Measurements from ENCODE around the gene GGT6. TPM values are rescaled to one million over a fixed set of nuclear protein-coding genes. Genes with fewer than 3 reads are reported as not detected.
A peak's percentile ranks its signal among the peaks of the same experiment; 100 is the strongest.

GGT6 gene
- polyA plus RNA-seq, 2 of the 4 experiments (the other 2 are of a cell fraction): not detected

- WGBS (ENCODE audit: missing lambda C conversion rate): 93% methylated on average over 14 of the region's 15 CpGs
- CTCF ChIA-PET: interaction anchor here (0.7 to 13.0 kb wide), 9 partner anchors 8 to 120 kb away, joined by 3 to 99 read pairs (median 4); no protein-coding TSS in a partner anchor
- Histone ChIP-seq H3K4me3 (no peak overlapping the region), H3K9me3 (no peaks in the 10 kb centered on the region), H3K4me2 (no peak overlapping the region), H3K27ac (no peak overlapping the region), H3K4me1 (no peaks in the 10 kb centered on the region)
- DNase-seq (ENCODE audit: low read depth in 1 of 2, low spot score in 1 of 2): no peak
- FAIRE-seq: no peak
- TF ChIP-seq TP53 (CRISPR knock-in tag; IDR thresholded peaks at IDR 0.05): no peak
- ATAC-seq: no peak
- POLR2A ChIA-PET: no interaction called here
Measured at GRCh38 chr17:4540687-4541327, 19.6 kb downstream of the GGT6 start.

DNA sequence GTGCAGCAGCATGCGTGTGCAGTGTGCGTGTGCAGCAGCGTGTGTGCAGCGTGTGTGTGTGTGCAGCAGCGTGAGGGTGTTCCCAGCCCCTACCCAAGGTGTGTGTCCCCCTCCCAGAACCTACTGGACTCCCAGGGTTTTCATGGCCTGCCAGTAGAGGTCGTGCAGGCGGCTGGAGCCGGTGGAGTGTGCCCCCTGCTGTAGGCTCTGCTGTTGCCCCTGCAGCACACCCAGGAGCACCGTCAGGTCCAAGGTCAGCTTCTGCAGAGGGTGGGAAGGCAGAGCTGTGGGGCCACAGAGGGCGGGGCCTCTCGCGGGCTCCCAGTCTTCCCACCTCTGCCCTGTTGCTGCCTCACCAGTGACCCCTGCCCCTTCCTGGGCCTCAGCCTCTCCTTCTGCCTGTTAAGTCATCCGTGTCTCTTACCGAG is 20.1 kb downstream of the GGT6 start:
- no peak for FAIRE-seq
- 60% methylated on average over 7 of the region's 14 CpGs for WGBS (ENCODE audit: missing lambda C conversion rate)
- DNase-seq (ENCODE audit: low read depth in 1 of 2, low spot score in 1 of 2): no peak
- ChIA-PET POLR2A (no interaction called here), CTCF (interaction anchor here (0.7 to 13.0 kb wide), 7 partner anchors 9 to 119 kb away, joined by 3 to 99 read pairs (median 4); no protein-coding TSS in a partner anchor)
- H3K4me1 ChIP-seq: peaks cover 1% of the 10 kb centered on the region; the same call in 2 of the 3 replicates
- no peak overlapping the region for H3K27ac ChIP-seq
- 0 out of 5 replicates have a peak, but pooled peaks of 1 of the 2 experiments have one; percentile 20 for TF ChIP-seq RAD21 (conservative IDR thresholded peaks at IDR 0.05 in 1 of 2, IDR thresholded peaks at IDR 0.05 in 1 of 2)
- no peak for TF ChIP-seq EHMT2 (IDR thresholded peaks at IDR 0.05; ENCODE audit: low read depth)
- 0 out of 5 replicates have a peak, but pooled peaks of 1 of the 2 experiments have one; percentile 17 for TF ChIP-seq JUN (IDR thresholded peaks at IDR 0.05)
- no peak for TF ChIP-seq CBX2 (IDR thresholded peaks at IDR 0.05; ENCODE audit: borderline replicate concordance, low read depth)
- TF ChIP-seq CTCF (IDR thresholded peaks at IDR 0.05): peak; percentile 36
- peak in 1 of 2 experiments; percentile 24; a peak in 3 of 6 replicates for ATAC-seq
- H3K4me2 ChIP-seq: no peak overlapping the region
- H3K9me3 ChIP-seq: no peaks in the 10 kb centered on the region
- no peak overlapping the region for H3K4me3 ChIP-seq

- TF ChIP-seq REST (IDR thresholded peaks at IDR 0.05) (no peak), TFCP2L1 (CRISPR knock-in tag; IDR thresholded peaks at IDR 0.05) (no peak), CHD4 (IDR thresholded peaks at IDR 0.05; ENCODE audit: borderline replicate concordance) (no peak), CTCF (IDR thresholded peaks at IDR 0.05) (no peak), HEYL (CRISPR knock-in tag; IDR thresholded peaks at IDR 0.05) (no peak), CEBPB (IDR thresholded peaks at IDR 0.05) (no peak)
- TF ChIP-seq, protein P1, sequence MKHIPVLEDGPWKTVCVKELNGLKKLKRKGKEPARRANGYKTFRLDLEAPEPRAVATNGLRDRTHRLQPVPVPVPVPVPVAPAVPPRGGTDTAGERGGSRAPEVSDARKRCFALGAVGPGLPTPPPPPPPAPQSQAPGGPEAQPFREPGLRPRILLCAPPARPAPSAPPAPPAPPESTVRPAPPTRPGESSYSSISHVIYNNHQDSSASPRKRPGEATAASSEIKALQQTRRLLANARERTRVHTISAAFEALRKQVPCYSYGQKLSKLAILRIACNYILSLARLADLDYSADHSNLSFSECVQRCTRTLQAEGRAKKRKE (CRISPR knock-in tag; IDR thresholded peaks at IDR 0.05; ENCODE audit: low read depth): no peak
- WGBS (ENCODE audit: missing lambda C conversion rate): 92% methylated on average over 22 of the region's 26 CpGs
- H3K9me3 ChIP-seq: no peaks in the 10 kb centered on the region
- no peak overlapping the region for H3K27ac ChIP-seq
- DNase-seq (ENCODE audit: low read depth in 1 of 2, low spot score in 1 of 2) (no peak), FAIRE-seq (no peak), ATAC-seq (no peak)
- H3K4me1 ChIP-seq: peaks cover 6% of the 10 kb centered on the region
- no peak overlapping the region for H3K4me2 ChIP-seq
- ChIA-PET POLR2A (no interaction called here), CTCF (interaction anchor here (0.7 to 13.0 kb wide), 9 partner anchors 9 to 120 kb away, joined by 3 to 99 read pairs (median 4); no protein-coding TSS in a partner anchor)
- no peak overlapping the region for H3K4me3 ChIP-seq
Measured at GRCh38 chr17:4539576-4540223, 20.7 kb downstream of the GGT6 start.
